Embryonic facial prominence (tissue), 1 donor: ENCODE results near the gene SLC39A12.
"Not testable (repeated sequence)": the region's sequence is repeated elsewhere in the genome, so short reads cannot be mapped to it uniquely, and the experiment has no call there.

Source experiments
- DNase-seq: peaks from one replicate; pipeline ENCODE4 v3.0.0-alpha.2; 2016; ENCODE audit errors: extremely low spot score

SLC39A12 gene

DNA sequence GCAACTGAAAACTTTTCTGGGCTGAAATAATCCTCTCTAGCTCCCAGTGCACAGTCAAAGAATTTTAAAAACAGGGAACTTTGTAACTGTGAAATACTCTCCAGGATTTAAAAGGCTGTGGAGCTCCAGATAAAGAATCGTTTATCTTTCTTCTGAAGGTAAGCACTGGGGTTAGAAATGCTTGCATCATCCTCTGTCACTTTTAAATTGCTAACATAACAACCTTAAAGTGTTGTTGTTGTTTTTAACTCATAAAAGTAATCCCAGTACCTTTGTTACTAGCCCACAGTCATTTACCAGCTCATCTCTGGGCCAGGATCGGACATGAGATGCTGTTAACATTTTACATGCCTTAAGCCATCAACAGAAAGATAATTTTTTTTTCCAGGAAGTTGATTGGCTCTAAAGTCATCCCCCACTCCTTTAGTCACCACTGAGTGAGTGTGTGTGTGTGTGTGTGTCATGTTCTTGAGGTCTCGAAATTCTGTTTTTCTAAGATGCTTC is at the start of gene SLC39A12:
TSS of gene SLC39A12 (plus strand) at position 51 of the 504 bp plus-strand sequence. CDS start 1,359 bp downstream, outside the sequence.
- no peak for DNase-seq

- no peak for DNase-seq
Observed at GRCh38 chr10:17904564-17904963, 47.2 kb upstream of the SLC39A12 start.

DNA sequence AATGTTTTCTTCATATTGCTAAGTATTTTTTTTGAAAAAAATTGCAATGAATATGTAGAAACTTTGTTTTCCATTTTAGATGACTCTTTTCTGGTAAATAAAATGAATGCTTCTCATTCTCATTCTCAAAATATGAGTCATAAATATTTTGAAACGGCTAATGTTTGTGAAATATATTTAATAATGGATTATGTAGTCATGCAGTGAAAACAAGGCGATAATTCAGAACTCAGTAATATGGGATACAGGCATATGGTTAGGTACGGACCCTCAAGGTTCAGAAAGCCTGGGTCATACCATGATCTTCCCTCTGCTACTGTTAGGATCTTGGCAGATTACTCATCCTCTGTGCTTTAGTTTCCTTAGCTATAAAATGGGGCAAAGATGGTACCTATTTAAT is 46.2 kb upstream of the SLC39A12 start:
- no peak for DNase-seq

DNA sequence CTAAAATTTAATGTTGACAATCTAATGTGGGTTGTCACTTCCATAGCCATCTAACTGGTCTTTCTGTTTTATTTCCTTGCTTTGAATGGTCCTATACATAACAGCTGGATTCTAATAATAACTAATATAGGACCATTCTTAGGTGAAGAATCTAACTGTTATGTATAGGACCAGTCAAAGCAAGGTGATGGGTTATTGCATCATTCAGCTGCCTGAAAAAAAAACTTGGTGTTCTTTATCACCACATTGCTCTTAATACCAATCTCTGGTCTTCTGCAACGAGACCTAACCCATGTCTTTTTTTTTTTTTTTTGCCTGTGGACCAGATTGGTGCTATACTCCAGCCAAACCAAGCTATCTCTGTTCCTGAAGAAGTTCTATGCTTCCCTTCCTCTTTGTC is 45.7 kb upstream of the SLC39A12 start:
- no peak for DNase-seq

DNA sequence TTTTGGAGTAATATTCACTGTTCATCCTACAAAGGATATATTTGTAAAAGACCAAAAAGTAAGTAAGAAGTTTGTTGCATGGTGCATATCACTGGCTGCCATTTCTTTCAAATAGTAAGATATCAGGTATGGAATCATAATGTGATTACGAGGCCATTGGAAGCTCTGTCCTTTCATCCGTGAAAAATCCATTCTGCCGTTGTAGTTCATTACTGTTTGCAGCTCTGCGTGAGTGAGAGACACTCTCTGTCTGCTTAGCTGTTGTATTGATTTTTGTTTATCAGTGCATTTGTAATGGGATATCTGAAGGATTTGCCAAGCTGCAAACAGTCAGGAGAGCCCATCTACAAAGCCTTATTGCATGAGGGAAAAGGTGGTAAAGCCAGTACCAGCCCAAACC is 44.1 kb upstream of the SLC39A12 start:
- no peak for DNase-seq

GRCh38 chr10:17910125-17910789 is 41.5 kb upstream of the SLC39A12 start:
- DNase-seq, result no peak

DNA sequence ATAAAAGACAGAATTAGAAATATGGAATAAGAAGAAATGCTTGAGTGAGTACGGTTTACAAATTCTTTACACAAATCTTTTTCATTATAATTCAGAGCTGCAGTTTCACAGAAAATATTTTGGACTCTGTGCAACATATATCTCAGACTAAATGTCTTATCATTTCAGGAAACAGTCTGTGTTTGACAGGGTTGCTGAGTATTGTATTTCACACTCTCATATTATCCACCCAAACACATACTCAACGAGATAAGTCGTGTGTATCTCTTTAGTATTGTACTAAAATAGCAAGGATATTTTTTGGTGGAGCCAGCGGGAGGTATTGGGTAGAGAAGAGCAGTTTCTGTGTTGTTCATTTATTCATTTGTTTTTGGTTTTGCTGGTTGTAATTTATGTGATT is 39.0 kb upstream of the SLC39A12 start:
- DNase-seq, result no peak

- DNase-seq, result no peak
Observed at GRCh38 chr10:17913604-17914003, 38.1 kb upstream of the SLC39A12 start.

- no peak for DNase-seq
Observed at GRCh38 chr10:17914169-17915045, 37.3 kb upstream of the SLC39A12 start.

- DNase-seq, result no peak
Observed at GRCh38 chr10:17915181-17915580, 36.5 kb upstream of the SLC39A12 start.

DNA sequence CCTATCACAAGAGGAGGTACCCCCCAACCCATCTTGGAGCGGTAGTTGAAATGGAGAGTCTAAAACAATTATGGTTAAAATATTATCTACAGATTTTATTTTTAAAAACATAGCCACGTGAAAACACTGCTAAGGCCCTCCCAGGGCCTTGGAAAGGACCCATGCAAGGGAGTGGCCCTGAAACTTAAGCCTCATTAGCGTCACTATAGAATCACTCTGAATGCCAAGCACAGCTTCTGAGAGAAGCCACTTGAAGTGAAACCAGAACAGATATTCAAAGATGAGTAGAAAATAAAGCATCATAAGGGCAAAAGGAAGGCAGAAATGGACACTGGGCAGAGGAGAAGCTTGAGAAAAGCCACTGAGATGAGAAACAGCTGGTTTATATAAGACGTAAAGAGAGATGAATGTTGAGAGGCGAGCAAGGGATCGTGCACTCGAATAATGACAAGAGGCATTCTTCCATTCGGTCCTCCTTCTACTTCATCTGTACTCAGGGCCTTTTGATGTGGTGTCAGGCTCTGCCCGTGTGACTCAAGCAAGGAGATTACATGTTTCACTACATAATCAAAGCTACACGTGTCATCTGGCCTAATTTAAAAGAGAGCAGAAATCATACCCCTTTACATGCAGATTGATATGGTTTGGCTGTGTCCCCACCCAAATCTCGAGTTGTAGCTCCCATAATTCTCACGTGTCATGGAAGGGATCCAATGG is 33.4 kb upstream of the SLC39A12 start:
- no peak for DNase-seq

GRCh38 chr10:17921378-17921777 is 30.3 kb upstream of the SLC39A12 start:
- no peak for DNase-seq

GRCh38 chr10:17923728-17924127 is 28.0 kb upstream of the SLC39A12 start:
- DNase-seq, result no peak

GRCh38 chr10:17943033-17943745 is 8.5 kb upstream of the SLC39A12 start:
- DNase-seq, result no peak

DNA sequence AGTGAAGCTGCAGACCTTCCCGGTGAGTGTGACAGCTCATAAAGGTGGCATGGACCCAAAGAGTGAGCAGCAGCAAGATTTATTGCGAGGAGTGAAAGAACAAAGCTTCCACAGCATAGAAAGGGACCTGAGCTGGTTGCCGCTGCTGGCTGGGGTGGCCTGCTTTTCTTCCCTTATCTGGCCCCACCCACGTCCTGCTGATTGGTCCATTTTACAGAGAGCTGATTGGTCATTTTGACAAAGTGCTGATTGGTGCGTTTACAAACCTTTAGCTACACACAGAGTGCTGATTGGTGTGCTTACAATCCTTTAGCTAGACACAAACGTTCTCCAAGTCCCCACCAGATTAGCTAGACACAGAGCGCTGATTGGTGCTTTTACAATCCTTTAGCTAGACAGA is 1.4 kb upstream of the SLC39A12 start:
- DNase-seq, result not testable (repeated sequence)

- no peak for DNase-seq
Observed at GRCh38 chr10:17950726-17951125, 992 bp upstream of the SLC39A12 start.

DNA sequence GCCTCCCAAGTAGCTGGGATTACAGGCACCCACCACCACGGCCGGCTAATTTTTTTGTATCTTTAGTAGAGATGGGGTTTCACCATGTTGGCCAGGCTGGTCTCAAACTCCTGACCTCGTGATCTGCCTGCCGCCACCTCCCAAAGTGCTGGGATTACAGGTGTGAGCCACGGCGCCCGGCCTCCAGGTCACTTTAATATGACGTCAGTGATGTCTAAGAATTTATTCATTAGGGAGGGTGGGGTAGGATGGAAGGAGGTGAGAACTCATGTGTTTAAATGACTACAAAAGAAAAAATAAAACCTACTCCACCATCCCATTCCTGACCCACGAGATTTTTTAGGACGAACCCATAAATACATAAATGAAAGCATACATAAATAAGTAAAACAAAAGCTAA is 2.7 kb downstream of the SLC39A12 start:
- not testable (repeated sequence) for DNase-seq

DNA sequence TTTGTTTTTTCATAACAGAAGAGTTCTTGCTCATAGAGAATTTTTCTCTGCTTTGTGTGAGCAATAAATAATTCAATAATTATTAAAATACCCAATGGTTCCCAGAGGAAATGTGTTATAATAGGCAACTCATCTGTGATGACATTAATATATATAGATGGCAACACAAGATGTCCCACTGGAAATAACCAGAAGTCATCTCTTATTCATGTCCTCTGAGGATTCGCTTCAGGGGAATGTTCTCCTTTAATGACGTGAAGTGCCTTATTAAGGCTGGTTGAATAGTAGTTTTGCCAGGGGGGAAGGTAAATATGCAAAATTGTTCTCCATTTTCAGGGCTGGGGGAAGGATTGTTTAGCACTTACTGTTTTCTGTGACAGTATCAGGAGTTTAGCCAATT is 3.1 kb downstream of the SLC39A12 start:
- DNase-seq, result no peak

DNA sequence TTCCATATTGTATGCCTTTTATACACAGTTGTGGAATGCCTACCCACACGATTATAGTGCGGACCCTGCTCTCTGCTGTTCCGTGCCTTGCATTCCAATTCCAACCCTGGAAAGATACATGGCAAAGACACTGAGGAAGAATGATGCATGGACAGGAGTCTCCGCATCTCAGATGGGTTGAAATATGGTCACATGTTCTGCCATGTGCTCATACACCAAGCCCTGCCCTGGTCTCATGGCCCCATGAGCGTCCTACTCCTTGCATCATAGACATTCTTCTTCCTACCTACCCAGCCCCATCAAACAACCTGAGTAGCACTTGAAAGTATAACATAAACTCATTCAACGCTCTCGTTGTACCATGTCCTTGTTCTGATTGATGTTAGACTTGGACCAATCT is 6.3 kb downstream of the SLC39A12 start:
- no peak for DNase-seq

DNA sequence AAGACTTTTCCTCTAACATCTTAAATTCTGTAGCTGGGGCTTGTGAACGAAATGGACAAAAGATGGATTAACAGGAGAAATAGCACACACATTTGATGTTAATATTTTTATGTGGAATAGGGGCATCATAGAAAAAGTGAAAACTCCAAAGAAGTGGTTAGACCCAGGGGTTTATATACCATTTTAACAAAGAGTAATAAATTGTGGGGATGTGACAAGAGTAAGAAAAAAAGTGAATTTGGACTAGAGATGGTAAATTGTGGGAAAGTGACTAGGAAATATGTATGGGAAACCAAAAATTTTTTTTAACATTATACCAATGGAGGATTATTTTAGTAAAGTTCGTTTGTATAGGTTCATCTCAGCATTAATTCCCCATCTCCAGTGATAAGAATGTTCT is 8.2 kb downstream of the SLC39A12 start:
- DNase-seq, result no peak

- DNase-seq, result no peak
Observed at GRCh38 chr10:17961551-17962422, 10.1 kb downstream of the SLC39A12 start.
